ENCODE data around the gene PIGW. TPM values are rescaled to one million over a fixed set of nuclear protein-coding genes. Genes with fewer than 3 reads are reported as not detected.

Gene PIGW
- total RNA-seq, 2 donors from 2014 or later = 9.0 to 22.2 TPM

DNA sequence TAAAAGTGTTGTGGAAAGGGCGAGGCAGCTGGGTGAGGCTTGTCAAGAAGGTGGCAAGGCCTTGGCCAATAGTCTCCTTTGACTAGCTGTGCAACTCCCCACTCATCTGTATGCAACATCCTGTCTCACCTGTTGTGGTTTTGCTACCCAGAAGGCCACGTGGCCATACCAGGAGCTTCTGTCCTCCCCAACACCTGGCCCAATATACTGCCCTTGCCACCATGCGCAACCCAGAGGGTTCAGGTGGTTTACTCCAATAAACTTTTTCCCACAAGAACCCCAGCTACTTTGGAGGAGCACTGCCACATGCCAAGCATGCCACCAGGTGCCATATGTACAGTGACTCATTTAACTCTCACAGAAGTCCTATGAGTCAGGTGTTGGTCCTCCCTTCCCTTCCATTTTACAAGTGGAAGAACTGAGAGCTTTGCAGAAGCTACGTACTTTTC is 10.3 kb upstream of the PIGW start:
- peak overlapping the region; percentile 23 for H3K4me3 Mint-ChIP-seq
- peak; percentile 95 for ATAC-seq (replicated peaks)
- H3K9me3 Mint-ChIP-seq = peaks cover 3% of the 10 kb centered on the region
- H3K27ac Mint-ChIP-seq = peak overlapping the region; percentile 16
- H3K4me1 Mint-ChIP-seq = peaks cover 23% of the 10 kb centered on the region
- peaks cover 97% of the 10 kb centered on the region for H3K36me3 Mint-ChIP-seq (ENCODE audit: low read depth)
- no peaks in the 10 kb centered on the region for H3K27me3 Mint-ChIP-seq

DNA sequence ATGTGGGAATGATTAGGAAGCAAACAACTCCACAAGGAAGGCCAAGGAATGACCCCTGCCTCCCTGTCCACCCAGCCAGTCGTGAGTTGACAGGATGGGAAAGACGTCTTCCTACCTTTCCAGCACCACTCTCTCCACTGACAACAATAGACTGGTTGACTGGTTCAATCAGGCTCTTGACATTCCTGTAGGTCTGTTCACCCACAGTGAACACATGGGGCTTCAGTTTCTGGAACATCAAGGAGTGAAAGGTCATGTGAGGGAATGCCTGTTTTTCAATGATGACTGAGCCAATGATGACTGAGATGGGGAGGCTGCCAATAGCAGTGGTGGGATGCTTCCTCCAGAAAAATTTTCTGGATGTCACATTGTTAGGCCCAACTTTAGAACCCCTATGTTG is 9.7 kb upstream of the PIGW start:
- Mint-ChIP-seq H3K27me3 (no peaks in the 10 kb centered on the region), H3K4me3 (peak overlapping the region; percentile 23), H3K27ac (peak overlapping the region; percentile 16), H3K36me3 (ENCODE audit: low read depth) (peaks cover 97% of the 10 kb centered on the region), H3K4me1 (peaks cover 23% of the 10 kb centered on the region), H3K9me3 (peaks cover 3% of the 10 kb centered on the region)
- no peak for ATAC-seq (replicated peaks)

DNA sequence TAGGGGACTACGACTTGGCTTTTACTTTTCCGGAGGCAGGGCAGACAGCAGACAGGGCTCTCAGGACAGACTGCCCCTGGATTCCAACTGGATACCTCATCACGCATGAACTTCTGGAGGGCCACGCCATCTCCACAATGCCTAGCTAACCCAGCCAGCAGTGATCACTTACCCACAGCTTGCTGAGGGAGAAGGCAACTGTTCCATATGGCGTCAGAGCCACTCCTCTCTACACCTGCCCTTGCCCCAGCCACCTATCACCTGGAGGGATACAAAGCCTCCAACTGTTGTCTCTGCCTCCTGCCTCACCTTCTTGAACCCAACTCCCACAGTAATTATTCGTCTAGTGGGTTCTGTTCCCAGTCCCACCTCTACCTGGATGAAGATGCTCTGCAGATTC is 8.9 kb upstream of the PIGW start:
- no peak for ATAC-seq (replicated peaks)
- no peak overlapping the region for H3K4me3 Mint-ChIP-seq
- peak overlapping the region; percentile 16 for H3K27ac Mint-ChIP-seq
- H3K36me3 Mint-ChIP-seq (ENCODE audit: low read depth) = peaks cover 95% of the 10 kb centered on the region
- no peaks in the 10 kb centered on the region for H3K27me3 Mint-ChIP-seq
- peaks cover 3% of the 10 kb centered on the region for H3K9me3 Mint-ChIP-seq
- H3K4me1 Mint-ChIP-seq = peaks cover 23% of the 10 kb centered on the region

DNA sequence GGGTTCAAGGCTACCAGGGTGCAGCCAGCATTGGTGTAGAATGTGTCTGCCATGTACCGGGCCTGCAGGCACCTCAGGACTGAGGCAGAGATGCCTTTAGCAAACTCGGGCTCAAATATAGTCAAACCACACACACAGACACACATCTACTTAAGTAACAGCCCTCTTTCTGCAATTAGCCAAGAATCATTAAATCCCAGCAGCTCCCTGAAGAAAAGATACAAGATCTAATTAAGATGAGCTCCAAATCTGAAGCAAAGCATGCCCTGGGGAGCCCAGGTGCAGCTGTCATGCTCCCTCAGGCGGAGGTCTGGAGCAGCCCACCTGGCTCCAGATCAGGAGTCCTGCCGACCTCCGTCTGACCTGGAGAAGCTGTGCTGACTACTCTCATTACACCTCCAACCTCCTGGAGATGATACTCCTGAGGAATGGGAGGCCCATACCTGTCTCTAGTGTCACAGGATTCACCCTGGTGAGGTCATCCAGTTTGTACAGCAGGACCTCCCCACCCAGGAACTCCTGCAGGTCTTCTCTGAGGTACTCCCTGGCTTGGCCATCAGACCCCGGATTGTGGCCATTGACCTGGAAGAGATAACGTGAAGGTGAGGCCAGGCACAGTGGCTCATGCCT is 7.1 kb upstream of the PIGW start:
- peaks cover 3% of the 10 kb centered on the region for H3K9me3 Mint-ChIP-seq
- peaks cover 89% of the 10 kb centered on the region for H3K36me3 Mint-ChIP-seq (ENCODE audit: low read depth)
- no peaks in the 10 kb centered on the region for H3K27me3 Mint-ChIP-seq
- ATAC-seq (replicated peaks) = no peak
- H3K4me3 Mint-ChIP-seq = no peak overlapping the region
- H3K4me1 Mint-ChIP-seq = peaks cover 27% of the 10 kb centered on the region
- no peak overlapping the region for H3K27ac Mint-ChIP-seq

DNA sequence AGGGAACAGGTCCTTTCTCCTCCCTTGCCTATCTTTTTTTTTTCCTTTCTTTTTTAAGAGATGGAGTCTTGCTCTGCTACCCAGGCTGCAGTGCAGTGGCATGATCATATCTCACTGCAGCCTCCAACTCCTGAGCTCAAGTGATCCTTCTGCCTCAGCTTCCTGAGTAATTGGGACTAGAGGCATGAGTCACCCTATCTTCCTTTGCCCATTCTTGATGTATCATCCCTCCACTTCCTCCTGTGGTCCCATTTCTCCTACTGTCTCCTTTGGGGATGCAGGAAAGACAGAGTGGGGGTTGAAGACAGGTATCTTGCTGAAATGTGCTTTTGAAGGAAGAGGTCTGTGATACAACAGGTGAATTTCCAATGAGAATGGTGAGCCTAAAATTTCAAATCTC is 5.7 kb upstream of the PIGW start:
- Mint-ChIP-seq H3K27ac (peak overlapping the region; percentile 21), H3K9me3 (peaks cover 3% of the 10 kb centered on the region), H3K4me1 (peaks cover 31% of the 10 kb centered on the region), H3K4me3 (no peak overlapping the region), H3K36me3 (ENCODE audit: low read depth) (peaks cover 93% of the 10 kb centered on the region), H3K27me3 (no peaks in the 10 kb centered on the region)
- no peak for ATAC-seq (replicated peaks)

- Mint-ChIP-seq H3K27me3 (no peaks in the 10 kb centered on the region), H3K4me3 (peak overlapping the region; percentile 97), H3K36me3 (ENCODE audit: low read depth) (peaks cover 91% of the 10 kb centered on the region), H3K4me1 (peaks cover 14% of the 10 kb centered on the region), H3K27ac (no peak overlapping the region), H3K9me3 (no peaks in the 10 kb centered on the region)
- ATAC-seq (replicated peaks) = no peak
Observed at GRCh38 chr17:36532435-36532975, 2.3 kb upstream of the PIGW start.

- peaks cover 91% of the 10 kb centered on the region for H3K36me3 Mint-ChIP-seq (ENCODE audit: low read depth)
Observed at GRCh38 chr17:36533935-36534839, 600 bp upstream of the PIGW start.

GRCh38 chr17:36535669-36536081 is 888 bp downstream of the PIGW start:
- ATAC-seq (replicated peaks) = peak; percentile 45

More at GRCh38 chr17:36533935-36534839, 600 bp upstream of the PIGW start:
- Mint-ChIP-seq H3K27ac (peak overlapping the region; percentile 93), H3K4me1 (peaks cover 14% of the 10 kb centered on the region), H3K4me3 (peak overlapping the region; percentile 97), H3K27me3 (no peaks in the 10 kb centered on the region), H3K9me3 (no peaks in the 10 kb centered on the region)
- ATAC-seq (replicated peaks) = peak; percentile 29

DNA sequence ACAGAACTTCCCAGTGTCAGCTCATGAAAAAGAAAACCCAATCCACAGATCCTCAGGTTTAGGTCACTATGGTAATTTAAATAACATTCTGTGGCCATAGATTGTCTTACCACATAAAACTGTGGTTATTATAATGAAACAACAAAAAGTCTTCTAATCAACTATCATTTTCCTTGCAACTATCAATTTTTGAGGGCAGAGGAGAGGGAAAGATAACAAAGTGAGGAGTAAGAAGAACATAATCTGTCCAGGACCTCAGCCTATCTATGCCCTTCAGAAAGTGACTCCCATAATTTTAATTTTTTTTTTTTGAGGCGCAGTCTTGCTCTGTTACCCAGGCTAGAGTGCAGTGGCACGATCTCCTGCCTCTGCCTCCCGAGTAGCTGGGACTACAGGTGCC is 5.9 kb downstream of the PIGW start:
- Mint-ChIP-seq H3K4me1 (peaks cover 9% of the 10 kb centered on the region), H3K4me3 (no peak overlapping the region), H3K36me3 (ENCODE audit: low read depth) (peaks cover 63% of the 10 kb centered on the region), H3K27ac (no peak overlapping the region), H3K27me3 (no peaks in the 10 kb centered on the region), H3K9me3 (no peaks in the 10 kb centered on the region)
- no peak for ATAC-seq (replicated peaks)

More at GRCh38 chr17:36535669-36536081, 888 bp downstream of the PIGW start:
- Mint-ChIP-seq H3K4me3 (peak overlapping the region; percentile 97), H3K9me3 (no peaks in the 10 kb centered on the region), H3K27ac (peak overlapping the region; percentile 93), H3K4me1 (peaks cover 18% of the 10 kb centered on the region), H3K36me3 (ENCODE audit: low read depth) (peaks cover 89% of the 10 kb centered on the region), H3K27me3 (no peaks in the 10 kb centered on the region)

DNA sequence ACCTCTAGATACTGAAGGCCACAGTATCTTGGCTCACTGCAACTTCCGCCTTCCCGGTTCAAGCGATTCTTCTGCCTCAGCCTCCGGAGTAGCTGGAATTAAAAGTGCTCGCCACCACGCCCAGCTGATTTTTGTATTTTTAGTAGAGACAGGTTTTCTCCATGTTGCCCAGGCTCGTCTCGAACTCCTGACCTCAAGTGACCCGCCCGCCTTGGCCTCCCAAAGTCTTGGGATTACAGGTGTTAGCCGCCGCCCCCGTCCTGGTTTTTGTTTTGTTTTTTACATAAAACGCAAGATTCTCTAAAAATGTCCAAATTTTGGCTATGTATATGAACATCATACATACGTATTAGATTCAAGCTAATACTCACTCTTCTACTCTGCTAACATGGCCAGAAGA is 8.0 kb downstream of the PIGW start:
- peaks cover 64% of the 10 kb centered on the region for H3K36me3 Mint-ChIP-seq (ENCODE audit: low read depth)
- H3K9me3 Mint-ChIP-seq = no peaks in the 10 kb centered on the region
- H3K27ac Mint-ChIP-seq = no peak overlapping the region
- H3K4me3 Mint-ChIP-seq = peak overlapping the region; percentile 96
- ATAC-seq (replicated peaks) = no peak
- H3K4me1 Mint-ChIP-seq = peaks cover 9% of the 10 kb centered on the region
- no peaks in the 10 kb centered on the region for H3K27me3 Mint-ChIP-seq

DNA sequence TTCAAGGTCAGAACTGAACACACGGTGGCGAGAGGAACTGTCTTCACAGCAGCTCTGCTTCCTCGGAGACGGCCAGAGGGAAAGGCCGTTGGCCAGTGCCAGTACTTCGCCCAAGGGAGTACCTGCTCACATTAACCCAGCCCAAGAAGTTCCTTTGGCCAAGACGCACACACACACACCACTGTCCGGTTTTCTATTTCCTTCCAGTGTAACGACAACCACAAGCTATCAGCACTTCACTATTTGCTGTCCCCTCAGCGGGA is 9.2 kb downstream of the PIGW start:
- peaks cover 11% of the 10 kb centered on the region for H3K4me1 Mint-ChIP-seq
- no peaks in the 10 kb centered on the region for H3K9me3 Mint-ChIP-seq
- H3K36me3 Mint-ChIP-seq (ENCODE audit: low read depth) = peaks cover 63% of the 10 kb centered on the region

DNA sequence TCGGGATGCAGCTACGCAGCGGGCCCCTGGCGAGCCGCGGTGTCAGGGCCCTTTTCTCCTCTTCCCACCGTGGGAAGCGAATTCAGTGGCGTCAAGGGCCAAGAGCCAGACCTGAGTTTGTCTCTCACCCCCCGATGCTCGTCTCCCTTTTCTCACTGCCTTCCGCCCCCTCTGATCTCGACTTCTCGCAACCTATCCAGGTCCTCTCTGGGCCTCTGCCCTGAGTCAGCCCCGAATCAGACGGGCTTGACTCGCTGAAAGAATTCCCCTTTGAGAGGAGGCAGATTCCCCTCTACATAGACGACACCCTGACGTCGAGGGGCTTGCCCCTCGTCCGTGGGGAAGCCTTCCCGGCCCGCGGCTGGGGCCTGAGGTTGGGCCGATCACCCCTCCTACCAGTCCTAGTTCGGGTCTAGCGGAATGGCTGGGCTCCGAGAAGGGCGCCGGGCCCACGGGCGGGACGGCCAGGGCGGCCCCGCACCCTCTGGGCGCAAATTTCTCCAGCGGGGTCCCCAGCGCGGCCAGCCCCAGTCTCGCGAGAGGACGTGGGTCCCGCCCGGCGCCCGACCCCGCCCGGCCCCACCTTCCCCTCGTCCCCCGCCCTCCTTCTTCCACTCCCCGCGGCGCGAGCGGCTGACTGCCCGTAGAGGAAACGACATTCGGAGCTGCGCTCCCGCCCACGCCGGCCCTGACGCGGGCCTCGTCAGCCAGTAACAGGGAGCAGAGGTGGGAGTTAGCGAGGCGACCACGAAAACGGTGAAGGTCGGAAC is 9.7 kb downstream of the PIGW start, which contains the start of gene GGNBP2:
Gene GGNBP2 (plus strand): TSS at position 613 of the 770 bp plus-strand sequence. CDS start 806 bp downstream, outside the sequence.
- H3K4me1 Mint-ChIP-seq = peaks cover 11% of the 10 kb centered on the region
- H3K27ac Mint-ChIP-seq = peak within 1 kb of the TSS; percentile 99
- peaks cover 65% of the 10 kb centered on the region for H3K36me3 Mint-ChIP-seq (ENCODE audit: low read depth)
- H3K27me3 Mint-ChIP-seq = no peaks in the 10 kb centered on the region
- no peaks in the 10 kb centered on the region for H3K9me3 Mint-ChIP-seq
- peak within 1 kb of the TSS; percentile 96 for H3K4me3 Mint-ChIP-seq
- ATAC-seq (replicated peaks) = peak; percentile 72

More for the DNA sequence above, 9.2 kb downstream of the PIGW start:
- ATAC-seq (replicated peaks) = no peak
- peak overlapping the region; percentile 99 for H3K27ac Mint-ChIP-seq
- H3K4me3 Mint-ChIP-seq = peak overlapping the region; percentile 96
- no peaks in the 10 kb centered on the region for H3K27me3 Mint-ChIP-seq

GRCh38 chr17:36545077-36545464 is 10.3 kb downstream of the PIGW start:
- H3K4me1 Mint-ChIP-seq = peaks cover 6% of the 10 kb centered on the region
- peak overlapping the region; percentile 99 for H3K27ac Mint-ChIP-seq
- H3K36me3 Mint-ChIP-seq (ENCODE audit: low read depth) = peaks cover 65% of the 10 kb centered on the region
- peak overlapping the region; percentile 96 for H3K4me3 Mint-ChIP-seq
- no peak for ATAC-seq (replicated peaks)
- H3K27me3 Mint-ChIP-seq = no peaks in the 10 kb centered on the region
- no peaks in the 10 kb centered on the region for H3K9me3 Mint-ChIP-seq
